H1 (cell line): ENCODE measurements around the gene NFASC. TPM values are rescaled to one million over a fixed set of nuclear protein-coding genes. Genes with fewer than 3 reads are reported as not detected.

Experiments
- EGR1 ChIP-seq: IDR thresholded peaks from 2 replicates; pipeline ENCODE4 v1.6.1; 2011; ENCODE audit warnings: low read depth, low read length, borderline replicate concordance
- SIX5 ChIP-seq: IDR thresholded peaks from 2 replicates; pipeline ENCODE4 v1.6.1; 2011; ENCODE audit warnings: mild to moderate bottlenecking, low read depth, low read length
- polyA plus RNA-seq, 7 experiments: library from polyadenylated mRNA; depleted of rRNA in 3 of 7; stranded (reverse) in 5 of 7; unstranded in 2 of 7; fragments of >200 nt in 5 of 7; fragments of 200-250 nt in 2 of 7; gene quantifications; 1 replicate in 5 of 7; 2 replicates in 1 of 7; 4 replicates in 1 of 7; pipeline versions ENCODE4 v1.2.1 to v1.2.3, GENCODE V29; 2011 to 2013; ENCODE audit warnings: missing spikeins in 2 of 7, mixed read lengths in 2 of 7
- total RNA-seq: library from RNA; stranded (reverse); fragmentation: NEBNext Ultra II Directional; extraction: Animal tissue kit (Norgen Biotek cat#: 25700); gene quantifications from 2 replicates; pipeline ENCODE4 v1.2.1, GENCODE V29; 2021
- TF ChIP-seq, protein P1 (sequence below): fragments of 300-600 bp; sonication (generic); IDR thresholded peaks from 2 replicates; pipeline ENCODE4 v1.7.1; 2012; ENCODE audit warnings: low read length, moderate library complexity, mild to moderate bottlenecking, inconsistent platforms; ENCODE audit not compliant: insufficient replicate concordance

NFASC gene
- total and polyA plus RNA-seq, 2 of the 8 experiments (the other 6 are each of a cell fraction or from before 2014, with no cell fraction given), result 5.0 to 15.2 TPM

DNA sequence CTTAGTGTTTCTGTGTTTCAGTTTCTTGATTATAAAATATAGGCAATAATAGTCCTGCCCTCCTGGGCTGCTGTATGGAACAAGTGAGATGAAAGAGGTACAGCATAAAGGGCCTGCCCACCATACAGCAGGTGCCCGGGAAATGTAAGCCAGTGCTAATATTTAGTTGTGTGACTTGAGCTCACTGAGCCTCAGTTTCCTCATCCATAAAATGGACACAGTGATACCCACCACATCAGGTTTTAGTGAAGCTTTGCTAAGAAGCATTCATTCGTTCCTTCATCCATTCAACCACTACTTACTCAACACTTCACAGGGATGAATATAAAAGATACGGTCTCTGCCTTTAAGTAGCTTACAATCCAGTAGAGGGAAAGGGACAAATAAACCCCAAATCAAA, 192.2 kb downstream of the NFASC start (continued):
- TF ChIP-seq, protein P1, sequence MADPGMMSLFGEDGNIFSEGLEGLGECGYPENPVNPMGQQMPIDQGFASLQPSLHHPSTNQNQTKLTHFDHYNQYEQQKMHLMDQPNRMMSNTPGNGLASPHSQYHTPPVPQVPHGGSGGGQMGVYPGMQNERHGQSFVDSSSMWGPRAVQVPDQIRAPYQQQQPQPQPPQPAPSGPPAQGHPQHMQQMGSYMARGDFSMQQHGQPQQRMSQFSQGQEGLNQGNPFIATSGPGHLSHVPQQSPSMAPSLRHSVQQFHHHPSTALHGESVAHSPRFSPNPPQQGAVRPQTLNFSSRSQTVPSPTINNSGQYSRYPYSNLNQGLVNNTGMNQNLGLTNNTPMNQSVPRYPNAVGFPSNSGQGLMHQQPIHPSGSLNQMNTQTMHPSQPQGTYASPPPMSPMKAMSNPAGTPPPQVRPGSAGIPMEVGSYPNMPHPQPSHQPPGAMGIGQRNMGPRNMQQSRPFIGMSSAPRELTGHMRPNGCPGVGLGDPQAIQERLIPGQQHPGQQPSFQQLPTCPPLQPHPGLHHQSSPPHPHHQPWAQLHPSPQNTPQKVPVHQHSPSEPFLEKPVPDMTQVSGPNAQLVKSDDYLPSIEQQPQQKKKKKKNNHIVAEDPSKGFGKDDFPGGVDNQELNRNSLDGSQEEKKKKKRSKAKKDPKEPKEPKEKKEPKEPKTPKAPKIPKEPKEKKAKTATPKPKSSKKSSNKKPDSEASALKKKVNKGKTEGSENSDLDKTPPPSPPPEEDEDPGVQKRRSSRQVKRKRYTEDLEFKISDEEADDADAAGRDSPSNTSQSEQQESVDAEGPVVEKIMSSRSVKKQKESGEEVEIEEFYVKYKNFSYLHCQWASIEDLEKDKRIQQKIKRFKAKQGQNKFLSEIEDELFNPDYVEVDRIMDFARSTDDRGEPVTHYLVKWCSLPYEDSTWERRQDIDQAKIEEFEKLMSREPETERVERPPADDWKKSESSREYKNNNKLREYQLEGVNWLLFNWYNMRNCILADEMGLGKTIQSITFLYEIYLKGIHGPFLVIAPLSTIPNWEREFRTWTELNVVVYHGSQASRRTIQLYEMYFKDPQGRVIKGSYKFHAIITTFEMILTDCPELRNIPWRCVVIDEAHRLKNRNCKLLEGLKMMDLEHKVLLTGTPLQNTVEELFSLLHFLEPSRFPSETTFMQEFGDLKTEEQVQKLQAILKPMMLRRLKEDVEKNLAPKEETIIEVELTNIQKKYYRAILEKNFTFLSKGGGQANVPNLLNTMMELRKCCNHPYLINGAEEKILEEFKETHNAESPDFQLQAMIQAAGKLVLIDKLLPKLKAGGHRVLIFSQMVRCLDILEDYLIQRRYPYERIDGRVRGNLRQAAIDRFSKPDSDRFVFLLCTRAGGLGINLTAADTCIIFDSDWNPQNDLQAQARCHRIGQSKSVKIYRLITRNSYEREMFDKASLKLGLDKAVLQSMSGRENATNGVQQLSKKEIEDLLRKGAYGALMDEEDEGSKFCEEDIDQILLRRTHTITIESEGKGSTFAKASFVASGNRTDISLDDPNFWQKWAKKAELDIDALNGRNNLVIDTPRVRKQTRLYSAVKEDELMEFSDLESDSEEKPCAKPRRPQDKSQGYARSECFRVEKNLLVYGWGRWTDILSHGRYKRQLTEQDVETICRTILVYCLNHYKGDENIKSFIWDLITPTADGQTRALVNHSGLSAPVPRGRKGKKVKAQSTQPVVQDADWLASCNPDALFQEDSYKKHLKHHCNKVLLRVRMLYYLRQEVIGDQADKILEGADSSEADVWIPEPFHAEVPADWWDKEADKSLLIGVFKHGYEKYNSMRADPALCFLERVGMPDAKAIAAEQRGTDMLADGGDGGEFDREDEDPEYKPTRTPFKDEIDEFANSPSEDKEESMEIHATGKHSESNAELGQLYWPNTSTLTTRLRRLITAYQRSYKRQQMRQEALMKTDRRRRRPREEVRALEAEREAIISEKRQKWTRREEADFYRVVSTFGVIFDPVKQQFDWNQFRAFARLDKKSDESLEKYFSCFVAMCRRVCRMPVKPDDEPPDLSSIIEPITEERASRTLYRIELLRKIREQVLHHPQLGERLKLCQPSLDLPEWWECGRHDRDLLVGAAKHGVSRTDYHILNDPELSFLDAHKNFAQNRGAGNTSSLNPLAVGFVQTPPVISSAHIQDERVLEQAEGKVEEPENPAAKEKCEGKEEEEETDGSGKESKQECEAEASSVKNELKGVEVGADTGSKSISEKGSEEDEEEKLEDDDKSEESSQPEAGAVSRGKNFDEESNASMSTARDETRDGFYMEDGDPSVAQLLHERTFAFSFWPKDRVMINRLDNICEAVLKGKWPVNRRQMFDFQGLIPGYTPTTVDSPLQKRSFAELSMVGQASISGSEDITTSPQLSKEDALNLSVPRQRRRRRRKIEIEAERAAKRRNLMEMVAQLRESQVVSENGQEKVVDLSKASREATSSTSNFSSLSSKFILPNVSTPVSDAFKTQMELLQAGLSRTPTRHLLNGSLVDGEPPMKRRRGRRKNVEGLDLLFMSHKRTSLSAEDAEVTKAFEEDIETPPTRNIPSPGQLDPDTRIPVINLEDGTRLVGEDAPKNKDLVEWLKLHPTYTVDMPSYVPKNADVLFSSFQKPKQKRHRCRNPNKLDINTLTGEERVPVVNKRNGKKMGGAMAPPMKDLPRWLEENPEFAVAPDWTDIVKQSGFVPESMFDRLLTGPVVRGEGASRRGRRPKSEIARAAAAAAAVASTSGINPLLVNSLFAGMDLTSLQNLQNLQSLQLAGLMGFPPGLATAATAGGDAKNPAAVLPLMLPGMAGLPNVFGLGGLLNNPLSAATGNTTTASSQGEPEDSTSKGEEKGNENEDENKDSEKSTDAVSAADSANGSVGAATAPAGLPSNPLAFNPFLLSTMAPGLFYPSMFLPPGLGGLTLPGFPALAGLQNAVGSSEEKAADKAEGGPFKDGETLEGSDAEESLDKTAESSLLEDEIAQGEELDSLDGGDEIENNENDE, result no peak
- TF ChIP-seq SIX5 (no peak), EGR1 (no peak)
